ENCODE results near the gene MINK1. TPM values are rescaled to one million over a fixed set of nuclear protein-coding genes. Genes with fewer than 3 reads are reported as not detected.

The MINK1 gene
- total and polyA plus RNA-seq, 2 donors (not counting 1 experiment from before 2014, with no cell fraction given), result 109 to 160 TPM

DNA sequence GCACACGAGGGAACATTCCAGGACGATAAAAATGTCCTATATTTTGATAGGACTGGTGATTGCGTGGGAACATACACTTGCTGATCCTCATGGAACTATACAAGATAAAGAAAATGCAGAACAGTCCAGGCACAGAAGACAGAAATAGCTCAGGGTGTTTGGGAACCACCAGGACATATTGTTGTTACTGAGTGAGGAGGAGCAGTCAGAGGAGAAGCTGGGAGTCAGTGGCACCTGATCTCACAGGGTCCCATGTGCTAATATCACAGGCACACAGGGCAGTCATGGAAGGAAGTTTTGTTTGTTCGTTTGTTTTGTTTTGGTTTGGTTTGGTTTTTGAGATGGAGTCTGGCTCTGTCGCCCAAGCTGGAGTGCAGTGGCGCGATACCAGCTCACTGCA is 20.4 kb upstream of the MINK1 start:
- TF ChIP-seq EZH2 (IDR thresholded peaks at IDR 0.05; ENCODE audit: borderline replicate concordance, insufficient read depth, low read depth, low read length, poor library complexity, severe bottlenecking), result no peak
- TF ChIP-seq, protein P1, sequence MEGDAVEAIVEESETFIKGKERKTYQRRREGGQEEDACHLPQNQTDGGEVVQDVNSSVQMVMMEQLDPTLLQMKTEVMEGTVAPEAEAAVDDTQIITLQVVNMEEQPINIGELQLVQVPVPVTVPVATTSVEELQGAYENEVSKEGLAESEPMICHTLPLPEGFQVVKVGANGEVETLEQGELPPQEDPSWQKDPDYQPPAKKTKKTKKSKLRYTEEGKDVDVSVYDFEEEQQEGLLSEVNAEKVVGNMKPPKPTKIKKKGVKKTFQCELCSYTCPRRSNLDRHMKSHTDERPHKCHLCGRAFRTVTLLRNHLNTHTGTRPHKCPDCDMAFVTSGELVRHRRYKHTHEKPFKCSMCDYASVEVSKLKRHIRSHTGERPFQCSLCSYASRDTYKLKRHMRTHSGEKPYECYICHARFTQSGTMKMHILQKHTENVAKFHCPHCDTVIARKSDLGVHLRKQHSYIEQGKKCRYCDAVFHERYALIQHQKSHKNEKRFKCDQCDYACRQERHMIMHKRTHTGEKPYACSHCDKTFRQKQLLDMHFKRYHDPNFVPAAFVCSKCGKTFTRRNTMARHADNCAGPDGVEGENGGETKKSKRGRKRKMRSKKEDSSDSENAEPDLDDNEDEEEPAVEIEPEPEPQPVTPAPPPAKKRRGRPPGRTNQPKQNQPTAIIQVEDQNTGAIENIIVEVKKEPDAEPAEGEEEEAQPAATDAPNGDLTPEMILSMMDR (IDR thresholded peaks at IDR 0.05), result no peak
- CTCF ChIA-PET, result interaction anchor here (0.8 to 1.3 kb wide), 2 partner anchors 21 to 28 kb away, joined by 3 read pairs; no protein-coding TSS in a partner anchor
- H3K36me3 ChIP-seq (replicated peaks in 1 of 2; ENCODE audit: control extremely low read depth in 1 of 2, control insufficient read depth in 1 of 2, extremely low read depth in 1 of 2, insufficient read depth in 2 of 2, low read length in 1 of 2), result peaks cover 0 to 25% of the 10 kb centered on the region in 2 experiments
- Mint-ChIP-seq H3K27ac (no peak overlapping the region), H3K4me3 (no peak overlapping the region), H3K27me3 (no peaks in the 10 kb centered on the region), H3K4me1 (peaks cover 6% of the 10 kb centered on the region), H3K9me3 (ENCODE audit: insufficient read depth) (no peaks in the 10 kb centered on the region)
- POLR2A ChIA-PET, result interaction anchor here (0.6 kb wide), 1 partner anchor 16 kb away, joined by 3 read pairs; no protein-coding TSS in a partner anchor
- no peaks in the 10 kb centered on the region for H4K20me1 ChIP-seq (ENCODE audit: control insufficient read depth, insufficient read depth, low read length, poor library complexity, severe bottlenecking)
- DNase-seq (no peak), ATAC-seq (ENCODE audit: low read depth) (no peak)
- H3K4me2 ChIP-seq (replicated peaks; ENCODE audit: low read depth, low read length, poor library complexity, severe bottlenecking), result no peak overlapping the region
- H3K9ac ChIP-seq (ENCODE audit: low read length), result no peak overlapping the region
- no peak overlapping the region for H2AFZ ChIP-seq (ENCODE audit: insufficient read depth, low read depth, low read length, poor library complexity, severe bottlenecking)
- intact Hi-C loops (cut with micrococcal nuclease), result no loop called here
- 95% methylated on average over 4 of the region's 7 CpGs for WGBS (ENCODE audit: insufficient coverage)
- no peaks in the 10 kb centered on the region for H3K79me2 ChIP-seq (ENCODE audit: control insufficient read depth, insufficient read depth, low read length)
- no peak overlapping the region for H3K4me3 ChIP-seq (ENCODE audit: control extremely low read depth in 1 of 5, extremely low read depth in 1 of 5, insufficient read depth in 1 of 5, low read depth in 2 of 5, low read length in 4 of 5)
- no peak overlapping the region for H3K27ac ChIP-seq (ENCODE audit: low read length in 2 of 2)
- no peaks in the 10 kb centered on the region for H3K9me3 ChIP-seq (ENCODE audit: control extremely low read depth in 1 of 3, control insufficient read depth in 2 of 3, insufficient read depth in 1 of 3, low read length in 2 of 3)
- no peaks in the 10 kb centered on the region for H3K27me3 ChIP-seq (replicated peaks in 1 of 4; ENCODE audit: control extremely low read depth in 1 of 4, control insufficient read depth in 3 of 4, insufficient read depth in 4 of 4, low read length in 3 of 4)
- H3K4me1 ChIP-seq (ENCODE audit: control insufficient read depth in 2 of 2, insufficient read depth in 2 of 2, low read length in 2 of 2), result peaks cover 3 to 6% of the 10 kb centered on the region in 2 donors

DNA sequence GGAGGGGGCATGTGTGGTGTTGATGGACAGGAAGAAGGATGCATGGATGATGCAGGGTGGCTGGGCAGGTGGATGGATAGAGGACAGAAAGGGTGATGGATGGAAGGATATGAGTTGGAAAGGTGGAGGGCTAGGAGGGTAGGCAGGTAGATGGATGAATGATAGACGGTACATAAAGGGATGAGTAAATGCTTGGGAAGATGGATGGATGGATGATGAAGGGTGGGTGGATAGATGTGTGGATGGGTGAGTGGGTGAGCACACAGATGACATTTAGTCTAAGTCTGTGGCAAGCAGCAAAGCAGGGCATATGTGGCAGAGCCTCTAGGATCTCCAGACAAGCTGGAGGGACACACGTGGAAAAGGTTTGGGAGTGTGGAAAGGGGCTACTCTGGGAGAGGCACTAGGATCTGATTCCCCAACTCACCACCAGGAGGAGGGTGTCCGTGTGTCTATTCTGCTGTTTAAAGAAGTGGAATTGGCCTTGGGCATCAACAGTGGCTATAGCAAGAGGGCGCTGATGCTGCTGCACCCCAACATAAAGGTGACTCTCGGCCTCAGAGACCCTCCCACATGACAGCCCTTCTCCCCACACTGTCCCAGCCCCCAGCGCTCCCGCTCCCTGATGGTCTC is 18.0 kb upstream of the MINK1 start:
- H3K4me1 ChIP-seq (ENCODE audit: control insufficient read depth in 2 of 2, insufficient read depth in 2 of 2, low read length in 2 of 2), result no peaks in the 10 kb centered on the region
- TF ChIP-seq, protein P1 (IDR thresholded peaks at IDR 0.05), result no peak
- no peak for TF ChIP-seq EZH2 (IDR thresholded peaks at IDR 0.05; ENCODE audit: borderline replicate concordance, insufficient read depth, low read depth, low read length, poor library complexity, severe bottlenecking)
- H3K4me3 Mint-ChIP-seq, result no peak overlapping the region
- ATAC-seq (ENCODE audit: low read depth), result no peak
- H3K9me3 Mint-ChIP-seq (ENCODE audit: insufficient read depth), result no peaks in the 10 kb centered on the region
- H3K27ac Mint-ChIP-seq, result no peak overlapping the region
- H3K27me3 Mint-ChIP-seq, result no peaks in the 10 kb centered on the region
- H3K36me3 ChIP-seq (replicated peaks in 1 of 2; ENCODE audit: control extremely low read depth in 1 of 2, control insufficient read depth in 1 of 2, extremely low read depth in 1 of 2, insufficient read depth in 2 of 2, low read length in 1 of 2), result peaks cover 0 to 28% of the 10 kb centered on the region in 2 experiments
- no peaks in the 10 kb centered on the region for H4K20me1 ChIP-seq (ENCODE audit: control insufficient read depth, insufficient read depth, low read length, poor library complexity, severe bottlenecking)
- H3K4me2 ChIP-seq (replicated peaks; ENCODE audit: low read depth, low read length, poor library complexity, severe bottlenecking), result no peak overlapping the region
- no peaks in the 10 kb centered on the region for H3K9me3 ChIP-seq (ENCODE audit: control extremely low read depth in 1 of 3, control insufficient read depth in 2 of 3, insufficient read depth in 1 of 3, low read length in 2 of 3)
- no peak overlapping the region for H3K4me3 ChIP-seq (ENCODE audit: control extremely low read depth in 1 of 5, extremely low read depth in 1 of 5, insufficient read depth in 1 of 5, low read depth in 2 of 5, low read length in 4 of 5)
- ChIA-PET POLR2A (no interaction called here), CTCF (no interaction called here)
- 94% methylated on average over 5 of the region's 7 CpGs for WGBS (ENCODE audit: insufficient coverage)
- H3K27me3 ChIP-seq (replicated peaks in 1 of 4; ENCODE audit: control extremely low read depth in 1 of 4, control insufficient read depth in 3 of 4, insufficient read depth in 4 of 4, low read length in 3 of 4), result no peaks in the 10 kb centered on the region
- no peaks in the 10 kb centered on the region for H3K4me1 Mint-ChIP-seq
- no peak overlapping the region for H2AFZ ChIP-seq (ENCODE audit: insufficient read depth, low read depth, low read length, poor library complexity, severe bottlenecking)
- H3K79me2 ChIP-seq (ENCODE audit: control insufficient read depth, insufficient read depth, low read length), result no peaks in the 10 kb centered on the region
- intact Hi-C loops (cut with micrococcal nuclease), result no loop called here
- no peak overlapping the region for H3K9ac ChIP-seq (ENCODE audit: low read length)
- DNase-seq, result no peak
- no peak overlapping the region for H3K27ac ChIP-seq (ENCODE audit: low read length in 2 of 2)
